T47D (cell line): ENCODE data around the gene TMEM92.
A peak's percentile ranks its signal among the peaks of the same experiment; 100 is the strongest.

Experiments used
- DNase-seq, 2 experiments: peaks; one replicate each; pipeline versions ENCODE4 v3.0.0 to v3.0.0-alpha.2; 2011 to 2012; ENCODE audit warnings: low read depth in 1 of 2, low spot score in 1 of 2
- JUND ChIP-seq: IDR thresholded peaks from 2 replicates; pipeline ENCODE4 v1.6.1; 2012; ENCODE audit warnings: low read depth
- in situ Hi-C: cut with HindIII; loops from 2 replicates; pipeline ENCODE4 v1.10.0; 2016; ENCODE audit warnings: low sequenced_read_pairs, low pct_unique_long_range_greater_than_20kb

Gene TMEM92

DNA sequence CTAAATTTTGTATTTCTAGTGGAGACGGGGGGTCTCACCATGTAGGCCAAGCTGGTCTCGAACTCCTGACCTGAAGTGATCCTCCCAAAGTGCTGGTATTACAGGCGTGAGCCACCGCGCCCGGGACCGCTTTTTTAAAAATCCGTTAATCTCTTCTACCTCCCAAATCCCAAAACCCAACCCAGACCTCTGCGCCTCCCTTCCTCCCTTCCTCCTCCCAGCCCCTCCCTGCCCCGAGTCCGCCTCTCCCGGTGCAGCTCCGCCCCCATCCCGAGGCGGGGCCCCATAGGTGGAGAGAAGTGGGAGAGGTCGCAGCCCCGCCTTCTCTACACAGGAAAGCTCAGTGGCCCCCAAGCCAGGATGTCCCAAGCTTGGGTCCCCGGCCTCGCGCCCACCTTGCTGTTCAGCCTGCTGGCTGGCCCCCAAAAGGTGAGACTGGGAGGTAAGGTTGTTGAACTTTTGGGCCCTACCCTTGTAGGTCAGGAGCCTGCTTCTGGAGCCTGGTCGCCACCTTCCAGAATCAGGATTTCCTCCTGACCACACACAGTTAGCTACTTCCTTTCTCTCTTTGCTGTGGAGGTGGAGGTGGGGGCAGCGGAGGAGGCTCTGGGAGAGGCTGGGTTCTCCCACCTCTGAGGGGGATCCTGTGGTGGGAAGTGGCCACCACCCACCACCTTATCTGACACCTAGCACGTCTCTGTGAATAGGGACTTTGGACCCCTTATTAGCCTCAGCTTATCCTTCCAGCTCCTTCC lies at the start of gene TMEM92:
TSS of gene TMEM92 (plus strand) at position 325 of the 755 bp plus-strand sequence. CDS start at position 361, 36 bp downstream.
- TF ChIP-seq JUND = no peak
- DNase-seq = peak in 1 of 2 experiments; percentile 74
- in situ Hi-C loops = no loop called here

DNA sequence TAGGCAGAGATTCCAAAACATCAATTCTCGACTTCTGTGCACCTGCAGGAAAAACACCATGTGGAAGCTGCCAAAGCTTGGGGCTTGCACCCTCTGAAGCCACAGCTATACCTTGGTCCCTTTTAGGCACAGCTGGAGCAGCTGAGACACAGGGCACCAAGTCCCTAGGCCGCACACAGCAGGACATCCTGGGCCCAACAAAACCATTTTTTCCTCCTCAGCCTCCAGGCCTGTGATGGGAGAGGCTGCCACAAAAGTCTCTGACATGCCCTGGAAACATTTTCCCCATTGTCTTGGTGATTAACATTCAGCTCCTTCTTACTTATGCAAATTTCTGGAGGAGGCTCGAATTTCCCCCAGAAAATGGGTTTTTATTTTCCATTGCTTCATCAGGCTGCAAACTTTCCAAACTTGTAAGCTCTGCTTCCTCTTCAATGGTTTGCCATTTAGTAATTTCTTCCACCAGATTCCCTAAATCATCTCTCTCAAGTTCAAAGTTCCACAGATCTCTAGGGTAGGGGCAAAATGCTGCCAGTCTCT lies 48.5 kb upstream of the TMEM92 start:
- in situ Hi-C loops = no loop called here
- no peak for DNase-seq
- no peak for TF ChIP-seq JUND

DNA sequence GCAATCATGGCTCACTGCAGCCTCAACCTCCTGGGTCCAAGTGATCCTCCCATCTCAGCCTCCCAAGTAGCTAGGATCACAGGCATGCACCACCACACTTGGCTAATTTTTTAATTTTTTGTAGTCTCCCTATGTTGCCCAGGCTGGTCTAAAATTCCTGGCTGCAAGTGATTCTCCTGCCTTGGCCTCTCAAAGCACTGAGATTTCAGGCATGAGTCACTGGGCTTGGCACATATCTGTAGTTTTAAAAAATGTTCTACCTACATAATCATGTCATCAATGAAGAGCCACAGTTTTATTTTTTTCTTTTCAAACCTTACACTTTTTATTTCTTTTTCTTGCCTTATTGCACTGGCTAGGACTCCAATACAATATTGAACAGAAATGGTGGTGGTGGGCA lies 39.7 kb upstream of the TMEM92 start:
- in situ Hi-C loops = no loop called here
- DNase-seq = no peak
- no peak for TF ChIP-seq JUND

DNA sequence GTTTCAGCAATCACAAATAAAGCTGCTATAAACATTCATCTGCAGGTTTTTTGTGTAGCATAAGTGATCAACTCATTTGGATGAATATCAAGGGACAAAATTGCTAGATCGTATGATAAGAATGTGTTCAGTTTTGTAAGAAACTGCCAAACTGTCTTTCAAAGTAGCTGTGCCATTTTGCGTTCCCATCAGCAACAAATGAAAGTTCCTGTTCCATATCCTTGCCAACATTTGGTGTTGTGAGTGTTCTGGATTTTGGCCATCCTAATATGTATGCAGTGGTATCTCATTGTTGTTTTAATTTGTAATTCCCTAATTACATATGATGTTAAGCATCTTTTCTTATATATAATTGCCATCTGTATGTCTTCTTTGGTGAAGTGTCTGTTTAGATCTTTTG lies 36.4 kb upstream of the TMEM92 start:
- no peak for DNase-seq
- no peak for TF ChIP-seq JUND
- in situ Hi-C loops = no loop called here

- no peak for DNase-seq
- in situ Hi-C loops = no loop called here
- no peak for TF ChIP-seq JUND
Measured at GRCh38 chr17:50238601-50239280, 35.5 kb upstream of the TMEM92 start.

GRCh38 chr17:50239937-50240336 lies 34.3 kb upstream of the TMEM92 start:
- DNase-seq = no peak
- TF ChIP-seq JUND = no peak
- in situ Hi-C loops = no loop called here

DNA sequence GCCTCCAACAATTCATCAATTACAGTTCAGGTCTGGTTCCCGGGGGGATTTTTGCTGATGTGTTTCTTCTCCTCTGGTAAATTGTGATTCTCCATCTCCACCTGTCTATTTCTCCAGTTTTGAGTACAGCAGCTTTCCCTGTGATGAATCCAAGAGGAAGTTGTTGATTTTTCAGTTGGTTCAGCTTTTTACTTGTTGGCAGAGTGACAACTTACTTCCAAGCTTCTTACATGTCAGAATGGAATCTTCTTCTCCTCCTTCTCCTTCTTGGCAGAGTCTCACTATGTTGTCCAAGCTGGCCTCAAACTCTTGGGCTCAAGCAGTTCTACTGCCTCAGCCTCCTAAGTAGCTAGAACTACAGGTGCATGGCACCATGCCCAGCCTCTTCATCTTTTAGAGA lies 33.4 kb upstream of the TMEM92 start:
- no peak for DNase-seq
- in situ Hi-C loops = no loop called here
- no peak for TF ChIP-seq JUND

DNA sequence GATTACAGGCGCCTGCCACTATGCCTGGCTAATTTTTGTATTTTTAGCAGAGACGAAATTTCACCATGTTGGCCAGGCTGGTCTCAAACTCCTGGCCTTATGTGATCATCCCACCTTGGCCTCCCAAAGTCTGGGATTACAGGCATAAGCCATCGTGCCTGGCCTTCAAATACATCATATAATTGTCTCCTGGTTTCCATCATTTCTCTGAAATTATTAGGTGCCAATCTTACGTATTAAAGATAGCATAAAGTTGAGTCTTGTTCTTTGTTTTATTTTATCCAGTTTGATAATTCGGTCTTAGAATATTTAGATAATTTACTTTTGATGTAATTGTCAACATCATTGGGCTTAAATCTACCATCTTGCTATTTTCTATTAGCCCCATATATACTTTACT lies 32.8 kb upstream of the TMEM92 start:
- in situ Hi-C loops = no loop called here
- no peak for TF ChIP-seq JUND
- no peak for DNase-seq

DNA sequence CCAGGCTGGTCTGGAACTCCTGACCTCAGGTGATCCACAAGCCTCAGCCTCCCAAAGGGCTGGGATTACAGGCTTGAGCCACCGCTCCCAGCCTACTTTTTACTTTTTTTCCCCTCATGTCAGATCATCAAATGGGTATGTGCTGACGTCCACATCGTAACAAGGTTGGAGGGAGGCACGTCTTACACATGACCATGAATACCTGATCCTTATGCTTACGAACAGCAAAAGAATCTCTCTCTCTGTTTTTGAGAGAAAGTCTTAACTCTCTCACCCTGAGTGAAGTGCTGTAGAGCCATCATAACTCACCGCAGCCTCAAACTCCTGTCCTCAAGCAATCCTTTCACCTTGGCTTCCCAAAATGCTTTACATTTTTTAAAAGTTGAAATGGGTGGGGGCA lies 29.5 kb upstream of the TMEM92 start:
- in situ Hi-C loops = no loop called here
- no peak for TF ChIP-seq JUND
- DNase-seq = no peak

DNA sequence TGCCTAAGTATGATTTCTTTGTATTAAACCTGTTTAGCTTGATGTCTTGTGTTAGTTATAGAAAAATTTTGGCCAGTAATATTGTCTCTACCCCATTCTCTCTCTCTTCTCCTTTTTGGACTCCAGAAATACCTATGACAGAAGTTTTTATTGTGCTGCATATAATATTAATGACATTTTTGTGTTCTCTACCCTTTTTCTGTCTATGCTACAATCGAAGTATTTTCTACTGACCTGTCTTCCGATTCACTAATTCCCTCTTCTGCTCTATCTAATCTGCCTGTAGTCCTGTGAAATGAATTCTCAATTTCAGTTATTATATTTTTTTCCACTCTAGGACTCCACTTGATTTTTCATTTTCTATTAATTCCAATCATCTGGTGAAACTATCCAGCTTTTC lies 26.0 kb upstream of the TMEM92 start:
- no peak for TF ChIP-seq JUND
- in situ Hi-C loops = no loop called here
- DNase-seq = no peak

GRCh38 chr17:50252781-50253180 lies 21.5 kb upstream of the TMEM92 start:
- TF ChIP-seq JUND = no peak
- in situ Hi-C loops = no loop called here
- no peak for DNase-seq

GRCh38 chr17:50255766-50256635 lies 18.3 kb upstream of the TMEM92 start:
- in situ Hi-C loops = no loop called here
- no peak for DNase-seq
- TF ChIP-seq JUND = no peak
